ENCODE results near the gene NRSN1. TPM values are rescaled to one million over a fixed set of nuclear protein-coding genes. Genes with fewer than 3 reads are reported as not detected.

Gene NRSN1
- total RNA-seq, 3 donors from 2014 or later (not counting 1 experiment from before 2014, with no cell fraction given), result not detected

GRCh38 chr6:24187965-24188577 is 62.1 kb downstream of the NRSN1 start:
- ATAC-seq, result no peak
- peaks cover 4 to 18% of the 10 kb centered on the region in 2 donors for H3K27me3 Mint-ChIP-seq (ENCODE audit: low read depth in 2 of 2)
- Histone ChIP-seq H3K27ac (ENCODE audit: low read length) (no peak overlapping the region), H3K4me1 (ENCODE audit: control insufficient read depth, insufficient read depth, low read length) (no peaks in the 10 kb centered on the region), H3K27me3 (ENCODE audit: control insufficient read depth, insufficient read depth, low read length) (no peaks in the 10 kb centered on the region), H3K36me3 (ENCODE audit: control insufficient read depth, insufficient read depth, low read length) (no peaks in the 10 kb centered on the region), H3K4me3 (ENCODE audit: low read length) (no peak overlapping the region), H3K9me3 (ENCODE audit: control insufficient read depth, insufficient read depth, low read length) (no peaks in the 10 kb centered on the region)
- peaks cover 0 to 1% of the 10 kb centered on the region in 2 donors for H3K9me3 Mint-ChIP-seq
- no peaks in the 10 kb centered on the region for H3K4me1 Mint-ChIP-seq
- no peaks in the 10 kb centered on the region for H3K36me3 Mint-ChIP-seq
- no peak for TF ChIP-seq CTCF (IDR thresholded peaks at IDR 0.05)
- no peak overlapping the region for H3K4me3 Mint-ChIP-seq
- intact Hi-C loops (cut with micrococcal nuclease), result no loop called here
- no peak overlapping the region for H3K27ac Mint-ChIP-seq
- DNase-seq, result no peak

GRCh38 chr6:24188578-24189080 is 62.6 kb downstream of the NRSN1 start:
- intact Hi-C loops (cut with micrococcal nuclease), result no loop called here

GRCh38 chr6:24191346-24191745 is 65.3 kb downstream of the NRSN1 start:
- no peaks in the 10 kb centered on the region for H3K4me1 Mint-ChIP-seq
- WGBS (ENCODE audit: insufficient coverage), result no CpG with 5 or more reads among the region's 2 CpGs
- ATAC-seq (no peak), DNase-seq (no peak)
- Histone ChIP-seq H3K9me3 (ENCODE audit: control insufficient read depth, insufficient read depth, low read length) (no peaks in the 10 kb centered on the region), H3K27ac (ENCODE audit: low read length) (no peak overlapping the region), H3K4me3 (ENCODE audit: low read length) (no peak overlapping the region), H3K27me3 (ENCODE audit: control insufficient read depth, insufficient read depth, low read length) (no peaks in the 10 kb centered on the region), H3K36me3 (ENCODE audit: control insufficient read depth, insufficient read depth, low read length) (no peaks in the 10 kb centered on the region), H3K4me1 (ENCODE audit: control insufficient read depth, insufficient read depth, low read length) (no peaks in the 10 kb centered on the region)
- intact Hi-C loops (cut with micrococcal nuclease), result no loop called here
- no peak for TF ChIP-seq CTCF (IDR thresholded peaks at IDR 0.05)
- no peaks in the 10 kb centered on the region for H3K9me3 Mint-ChIP-seq
- H3K36me3 Mint-ChIP-seq, result no peaks in the 10 kb centered on the region
- H3K4me3 Mint-ChIP-seq, result no peak overlapping the region
- H3K27me3 Mint-ChIP-seq (ENCODE audit: low read depth in 2 of 2), result peaks cover 4 to 23% of the 10 kb centered on the region in 2 donors
- no peak overlapping the region for H3K27ac Mint-ChIP-seq

More at GRCh38 chr6:24188578-24189080, 62.6 kb downstream of the NRSN1 start:
- Histone ChIP-seq H3K4me1 (ENCODE audit: control insufficient read depth, insufficient read depth, low read length) (no peaks in the 10 kb centered on the region), H3K27ac (ENCODE audit: low read length) (no peak overlapping the region), H3K4me3 (ENCODE audit: low read length) (no peak overlapping the region), H3K27me3 (ENCODE audit: control insufficient read depth, insufficient read depth, low read length) (no peaks in the 10 kb centered on the region), H3K36me3 (ENCODE audit: control insufficient read depth, insufficient read depth, low read length) (no peaks in the 10 kb centered on the region), H3K9me3 (ENCODE audit: control insufficient read depth, insufficient read depth, low read length) (no peaks in the 10 kb centered on the region)
- no peak for DNase-seq
- Mint-ChIP-seq H3K4me3 (no peak overlapping the region), H3K9me3 (no peaks in the 10 kb centered on the region), H3K36me3 (no peaks in the 10 kb centered on the region), H3K27ac (no peak overlapping the region), H3K4me1 (no peaks in the 10 kb centered on the region), H3K27me3 (ENCODE audit: low read depth in 2 of 2) (peaks cover 4 to 23% of the 10 kb centered on the region in 2 donors)
- no peak for TF ChIP-seq CTCF (IDR thresholded peaks at IDR 0.05)
- no peak for ATAC-seq
- 100% methylated on average over 5 of the region's 8 CpGs for WGBS (ENCODE audit: insufficient coverage)

GRCh38 chr6:24193364-24193763 is 67.3 kb downstream of the NRSN1 start:
- Mint-ChIP-seq H3K36me3 (no peaks in the 10 kb centered on the region), H3K4me3 (no peak overlapping the region), H3K4me1 (no peaks in the 10 kb centered on the region), H3K27me3 (ENCODE audit: low read depth in 2 of 2) (peaks cover 4 to 23% of the 10 kb centered on the region in 2 donors), H3K9me3 (no peaks in the 10 kb centered on the region), H3K27ac (no peak overlapping the region)
- Histone ChIP-seq H3K4me3 (ENCODE audit: low read length) (no peak overlapping the region), H3K4me1 (ENCODE audit: control insufficient read depth, insufficient read depth, low read length) (no peaks in the 10 kb centered on the region), H3K36me3 (ENCODE audit: control insufficient read depth, insufficient read depth, low read length) (no peaks in the 10 kb centered on the region), H3K9me3 (ENCODE audit: control insufficient read depth, insufficient read depth, low read length) (no peaks in the 10 kb centered on the region), H3K27me3 (ENCODE audit: control insufficient read depth, insufficient read depth, low read length) (no peaks in the 10 kb centered on the region), H3K27ac (ENCODE audit: low read length) (no peak overlapping the region)
- ATAC-seq, result no peak
- no peak for TF ChIP-seq CTCF (IDR thresholded peaks at IDR 0.05)
- DNase-seq, result no peak
- intact Hi-C loops (cut with micrococcal nuclease), result no loop called here

Measured in natural killer cell (primary cell).